AG04449 (cell line): ENCODE measurements around the gene SNRNP200.
A peak's percentile ranks its signal among the peaks of the same experiment; 100 is the strongest.

Experiments
- CTCF ChIA-PET: fragments of 350-600 bp; formaldehyde crosslinking; extraction: SDS; loops from one replicate; lab custom pipeline; 2021; ENCODE audit warnings: antibody characterized with exemption; lab: Yijun Ruan, JAX
- POLR2A ChIA-PET: fragments of 400-600, 350-600 bp; formaldehyde crosslinking; extraction: SDS; loops from one replicate; lab custom pipeline; 2020; ENCODE audit warnings: antibody characterized with exemption, inconsistent platforms; lab: Yijun Ruan, JAX
- DNase-seq: peaks from one replicate; pipeline ENCODE4 v3.0.0-alpha.2; 2010; ENCODE audit warnings: low read depth, low spot score
- H3K4me3 ChIP-seq: 2 replicates; pipeline ENCODE4 v1.5.1; 2011; ENCODE audit warnings: low read depth, mild to moderate bottlenecking, control low read depth, low read length
- TF ChIP-seq, protein P1 (sequence below): IDR thresholded peaks from one replicate; pipeline ENCODE4 v1.5.1; 2011; ENCODE audit warnings: mild to moderate bottlenecking, moderate library complexity, low read length, control low read depth, inconsistent platforms; ENCODE audit not compliant: insufficient read depth; ENCODE audit errors: missing control alignments

SNRNP200 gene

DNA sequence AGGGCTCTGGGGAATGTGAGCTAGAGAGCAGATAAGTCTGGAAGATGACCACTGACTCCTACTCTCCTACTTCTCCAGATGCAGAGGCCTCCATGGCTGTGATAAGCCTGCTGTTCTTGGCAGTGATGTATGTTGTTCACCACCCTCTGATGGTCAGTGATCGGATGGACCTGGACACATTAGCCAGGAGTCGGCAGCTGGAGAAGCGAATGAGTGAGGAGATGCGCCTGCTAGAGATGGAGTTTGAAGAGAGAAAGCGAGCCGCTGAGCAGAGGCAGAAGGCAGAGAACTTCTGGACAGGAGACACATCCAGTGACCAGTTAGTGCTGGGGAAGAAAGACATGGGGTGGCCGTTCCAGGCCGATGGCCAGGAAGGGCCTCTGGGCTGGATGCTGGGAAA, 21.2 kb upstream of the SNRNP200 start:
- CTCF ChIA-PET: interaction anchor here (0.8 kb wide), 1 partner anchor 66 kb away, joined by 3 read pairs; no protein-coding TSS in a partner anchor
- TF ChIP-seq, protein P1, sequence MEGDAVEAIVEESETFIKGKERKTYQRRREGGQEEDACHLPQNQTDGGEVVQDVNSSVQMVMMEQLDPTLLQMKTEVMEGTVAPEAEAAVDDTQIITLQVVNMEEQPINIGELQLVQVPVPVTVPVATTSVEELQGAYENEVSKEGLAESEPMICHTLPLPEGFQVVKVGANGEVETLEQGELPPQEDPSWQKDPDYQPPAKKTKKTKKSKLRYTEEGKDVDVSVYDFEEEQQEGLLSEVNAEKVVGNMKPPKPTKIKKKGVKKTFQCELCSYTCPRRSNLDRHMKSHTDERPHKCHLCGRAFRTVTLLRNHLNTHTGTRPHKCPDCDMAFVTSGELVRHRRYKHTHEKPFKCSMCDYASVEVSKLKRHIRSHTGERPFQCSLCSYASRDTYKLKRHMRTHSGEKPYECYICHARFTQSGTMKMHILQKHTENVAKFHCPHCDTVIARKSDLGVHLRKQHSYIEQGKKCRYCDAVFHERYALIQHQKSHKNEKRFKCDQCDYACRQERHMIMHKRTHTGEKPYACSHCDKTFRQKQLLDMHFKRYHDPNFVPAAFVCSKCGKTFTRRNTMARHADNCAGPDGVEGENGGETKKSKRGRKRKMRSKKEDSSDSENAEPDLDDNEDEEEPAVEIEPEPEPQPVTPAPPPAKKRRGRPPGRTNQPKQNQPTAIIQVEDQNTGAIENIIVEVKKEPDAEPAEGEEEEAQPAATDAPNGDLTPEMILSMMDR: no peak
- DNase-seq: no peak
- POLR2A ChIA-PET: interaction anchor here (1.0 kb wide), 1 partner anchor 8 kb away, joined by 3 read pairs; no protein-coding TSS in a partner anchor
- H3K4me3 ChIP-seq: no peak overlapping the region

DNA sequence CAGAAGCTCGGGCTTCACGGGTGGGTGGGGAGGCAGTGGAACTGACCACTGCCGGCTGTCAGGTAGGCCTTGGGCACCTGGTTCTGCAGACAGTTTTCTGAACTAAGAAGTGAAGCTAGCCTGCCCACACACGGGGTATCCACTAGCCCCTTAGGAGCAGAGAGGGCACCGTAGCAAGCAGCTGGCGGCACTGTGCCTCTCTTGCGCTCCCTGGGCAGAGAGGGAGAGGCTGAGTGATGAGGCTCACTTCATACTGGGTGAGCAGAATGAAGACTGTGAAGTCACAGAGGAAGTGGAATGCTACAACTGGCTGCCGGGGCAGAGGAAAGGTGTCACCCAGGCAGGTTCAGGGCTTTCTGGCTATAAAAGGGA, 20.5 kb upstream of the SNRNP200 start:
- TF ChIP-seq, protein P1: no peak
- CTCF ChIA-PET: no interaction called here
- H3K4me3 ChIP-seq: peak overlapping the region; percentile 55
- POLR2A ChIA-PET: no interaction called here
- no peak for DNase-seq

DNA sequence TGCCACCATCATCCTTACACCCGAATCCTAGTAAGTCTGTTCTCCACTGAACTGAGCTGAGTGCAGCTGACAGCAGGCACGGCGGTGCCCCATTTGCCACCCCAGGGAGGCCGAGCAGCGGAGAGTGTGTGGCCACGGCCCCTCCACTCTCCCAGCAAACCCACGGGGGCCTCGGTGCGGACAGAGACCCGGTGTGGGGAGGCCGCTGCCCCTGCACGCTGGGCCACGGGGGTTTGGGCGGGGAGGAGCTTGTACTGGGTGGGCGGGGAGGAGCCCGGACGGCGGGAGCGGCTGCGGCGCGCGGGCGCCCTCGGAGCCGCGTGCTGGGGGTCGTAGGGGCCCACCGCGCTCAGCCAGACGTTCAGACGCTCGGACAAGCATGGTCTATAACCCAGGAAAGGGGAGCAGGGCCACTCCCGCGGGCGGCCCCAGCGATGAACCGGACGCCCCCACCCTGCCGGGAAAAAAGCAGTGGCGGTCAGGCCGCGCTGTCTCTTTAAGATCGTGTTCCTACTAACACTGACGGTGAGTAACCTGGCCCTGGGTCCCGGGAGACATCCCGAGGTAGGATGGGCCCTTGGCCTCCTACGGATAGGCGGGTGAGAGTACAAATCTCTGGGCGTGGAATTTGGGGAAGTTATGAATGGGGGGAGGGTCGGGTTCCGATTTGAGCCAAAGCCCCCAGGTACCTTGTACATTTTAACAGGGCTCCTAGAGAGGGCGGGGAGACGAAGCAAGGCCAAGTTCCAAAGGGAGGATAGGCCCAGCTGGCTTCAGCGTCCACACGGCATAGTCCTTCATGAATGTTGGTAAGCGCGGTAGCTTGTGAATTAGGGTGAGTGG, 19.9 kb upstream of the SNRNP200 start, which contains the start of gene ITPRIPL1:
Gene ITPRIPL1 (plus strand): TSS at position 277 of the 843 bp plus-strand sequence. CDS start 523 bp downstream, at position 800.
- CTCF ChIA-PET: no interaction called here
- no peak for DNase-seq
- peak within 1 kb of the TSS; percentile 55 for H3K4me3 ChIP-seq
- POLR2A ChIA-PET: interaction anchor here (1.2 kb wide), 1 partner anchor 10 kb away, joined by 4 read pairs; the partner anchor contains the start of gene NCAPH
- TF ChIP-seq, protein P1: no peak

DNA sequence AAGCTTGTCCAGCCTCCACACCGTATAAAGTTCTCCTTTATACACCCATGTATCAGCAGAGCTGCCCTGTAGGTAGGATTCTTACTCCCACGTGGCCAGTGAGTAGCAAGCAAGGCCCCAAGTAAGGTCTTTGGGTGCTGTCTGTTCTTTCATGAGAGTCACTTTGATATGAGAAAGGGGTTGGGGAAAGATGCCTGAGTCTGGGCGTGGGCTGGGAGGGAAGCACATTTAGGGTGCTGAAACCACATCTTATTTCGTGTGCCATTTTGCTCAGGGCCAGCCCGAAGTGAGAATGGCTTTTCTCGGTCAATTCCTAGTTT, 19.3 kb upstream of the SNRNP200 start:
- ChIA-PET CTCF (no interaction called here), POLR2A (interaction anchor here (1.2 kb wide), 1 partner anchor 11 kb away, joined by 4 read pairs; the partner anchor contains the start of gene NCAPH)
- H3K4me3 ChIP-seq: peak overlapping the region; percentile 55
- DNase-seq: no peak
- TF ChIP-seq, protein P1: no peak

DNA sequence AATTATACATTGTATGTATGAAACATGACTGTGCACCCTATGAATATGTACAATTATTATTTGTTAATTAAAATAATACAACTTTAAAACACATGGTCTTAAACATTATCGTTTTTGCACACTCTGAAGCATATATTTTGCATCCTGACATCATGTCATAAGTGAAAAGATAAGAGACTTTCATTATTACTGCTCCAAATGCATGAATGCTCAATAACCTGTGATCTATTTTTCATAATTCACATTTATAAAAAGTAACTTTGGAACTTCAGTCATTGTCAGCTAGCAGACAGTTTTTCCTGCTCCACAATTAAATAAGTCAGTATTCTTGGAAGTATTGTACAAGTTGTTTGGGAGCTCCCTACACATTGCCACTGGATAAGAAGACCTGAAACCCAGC, 18.5 kb upstream of the SNRNP200 start:
- TF ChIP-seq, protein P1: no peak
- ChIA-PET POLR2A (interaction anchor here (1.1 kb wide), 1 partner anchor 10 kb away, joined by 4 read pairs; no protein-coding TSS in a partner anchor), CTCF (interaction anchor here (1.0 to 1.4 kb wide), 2 partner anchors 12 to 185 kb away, joined by 3 to 5 read pairs; partner anchors contain the start of gene NCAPH)
- DNase-seq: no peak
- no peak overlapping the region for H3K4me3 ChIP-seq

DNA sequence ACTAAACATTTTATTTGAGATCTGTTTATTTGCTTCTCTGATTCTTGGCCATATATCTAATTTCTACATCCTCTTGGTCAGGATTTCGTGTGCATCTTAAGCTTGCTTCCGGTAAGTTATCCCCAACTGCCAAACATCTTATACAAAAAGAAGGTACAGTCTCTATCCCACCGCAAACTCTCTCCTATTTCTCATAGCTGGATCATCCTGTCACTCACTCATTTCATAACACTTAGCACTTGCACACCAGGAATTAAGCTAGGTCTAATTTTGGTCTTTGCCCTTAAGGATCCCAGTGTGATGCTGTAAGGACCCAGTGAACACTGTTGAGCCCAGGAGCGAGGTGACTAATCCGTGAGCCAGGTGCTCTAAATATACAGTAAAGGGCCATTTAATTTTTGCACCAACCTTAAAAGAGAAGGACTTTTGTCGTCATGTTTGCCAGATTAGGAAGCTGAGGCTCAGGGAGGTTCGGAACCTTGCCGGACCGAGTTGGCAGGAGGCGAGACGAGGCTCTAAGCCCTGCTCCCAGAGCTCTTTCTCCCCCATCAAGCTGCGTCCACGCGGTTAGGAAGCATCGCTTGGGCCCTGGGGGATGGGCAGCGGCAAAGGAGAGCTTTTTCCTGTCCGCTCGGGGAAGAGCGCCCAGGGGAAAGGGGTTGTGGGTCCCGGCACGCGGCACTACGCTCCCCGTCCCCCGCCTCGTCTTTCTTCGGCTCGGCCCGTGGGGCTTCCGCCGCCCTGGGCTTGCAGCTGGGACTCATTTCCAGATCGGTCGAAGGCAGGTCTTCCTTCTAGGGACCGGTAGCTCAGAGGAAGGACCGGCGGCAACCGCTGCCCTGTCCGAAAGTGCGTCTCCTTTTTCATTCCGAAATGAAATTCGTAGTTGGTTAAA, 15.6 kb upstream of the SNRNP200 start:
- CTCF ChIA-PET: interaction anchor here (0.9 to 1.9 kb wide), 4 partner anchors 10 to 299 kb away, joined by 4 to 10 read pairs (median 4); no protein-coding TSS in a partner anchor
- POLR2A ChIA-PET: no interaction called here
- peak overlapping the region; percentile 65 for H3K4me3 ChIP-seq
- TF ChIP-seq, protein P1: no peak
- no peak for DNase-seq
